ENCODE measurements around the gene SLCO1B3.

DNA sequence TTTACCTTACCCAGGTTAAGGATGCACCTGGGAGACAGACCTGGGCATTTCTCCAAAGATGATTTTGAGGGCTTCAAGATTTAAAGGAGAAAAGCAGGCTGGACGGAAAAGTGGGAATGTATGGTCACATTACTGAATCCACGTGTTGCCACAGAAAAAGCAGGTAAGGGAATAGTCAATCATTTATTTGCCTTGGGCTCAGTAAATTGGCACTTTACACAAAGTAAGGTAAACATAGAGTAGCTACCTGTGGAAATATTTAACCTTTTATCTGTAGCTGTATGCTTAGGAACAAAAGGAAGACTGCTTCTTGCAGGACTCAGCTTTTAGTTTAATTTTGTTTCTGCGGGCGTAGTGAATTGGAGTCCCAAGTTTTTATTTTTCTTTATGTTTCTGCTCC, 153.3 kb downstream of the SLCO1B3 start:
- TF ChIP-seq, protein P1, sequence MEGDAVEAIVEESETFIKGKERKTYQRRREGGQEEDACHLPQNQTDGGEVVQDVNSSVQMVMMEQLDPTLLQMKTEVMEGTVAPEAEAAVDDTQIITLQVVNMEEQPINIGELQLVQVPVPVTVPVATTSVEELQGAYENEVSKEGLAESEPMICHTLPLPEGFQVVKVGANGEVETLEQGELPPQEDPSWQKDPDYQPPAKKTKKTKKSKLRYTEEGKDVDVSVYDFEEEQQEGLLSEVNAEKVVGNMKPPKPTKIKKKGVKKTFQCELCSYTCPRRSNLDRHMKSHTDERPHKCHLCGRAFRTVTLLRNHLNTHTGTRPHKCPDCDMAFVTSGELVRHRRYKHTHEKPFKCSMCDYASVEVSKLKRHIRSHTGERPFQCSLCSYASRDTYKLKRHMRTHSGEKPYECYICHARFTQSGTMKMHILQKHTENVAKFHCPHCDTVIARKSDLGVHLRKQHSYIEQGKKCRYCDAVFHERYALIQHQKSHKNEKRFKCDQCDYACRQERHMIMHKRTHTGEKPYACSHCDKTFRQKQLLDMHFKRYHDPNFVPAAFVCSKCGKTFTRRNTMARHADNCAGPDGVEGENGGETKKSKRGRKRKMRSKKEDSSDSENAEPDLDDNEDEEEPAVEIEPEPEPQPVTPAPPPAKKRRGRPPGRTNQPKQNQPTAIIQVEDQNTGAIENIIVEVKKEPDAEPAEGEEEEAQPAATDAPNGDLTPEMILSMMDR (conservative IDR thresholded peaks at IDR 0.05; ENCODE audit: low read depth in 2 of 2): no peak
- TF ChIP-seq, protein P2, sequence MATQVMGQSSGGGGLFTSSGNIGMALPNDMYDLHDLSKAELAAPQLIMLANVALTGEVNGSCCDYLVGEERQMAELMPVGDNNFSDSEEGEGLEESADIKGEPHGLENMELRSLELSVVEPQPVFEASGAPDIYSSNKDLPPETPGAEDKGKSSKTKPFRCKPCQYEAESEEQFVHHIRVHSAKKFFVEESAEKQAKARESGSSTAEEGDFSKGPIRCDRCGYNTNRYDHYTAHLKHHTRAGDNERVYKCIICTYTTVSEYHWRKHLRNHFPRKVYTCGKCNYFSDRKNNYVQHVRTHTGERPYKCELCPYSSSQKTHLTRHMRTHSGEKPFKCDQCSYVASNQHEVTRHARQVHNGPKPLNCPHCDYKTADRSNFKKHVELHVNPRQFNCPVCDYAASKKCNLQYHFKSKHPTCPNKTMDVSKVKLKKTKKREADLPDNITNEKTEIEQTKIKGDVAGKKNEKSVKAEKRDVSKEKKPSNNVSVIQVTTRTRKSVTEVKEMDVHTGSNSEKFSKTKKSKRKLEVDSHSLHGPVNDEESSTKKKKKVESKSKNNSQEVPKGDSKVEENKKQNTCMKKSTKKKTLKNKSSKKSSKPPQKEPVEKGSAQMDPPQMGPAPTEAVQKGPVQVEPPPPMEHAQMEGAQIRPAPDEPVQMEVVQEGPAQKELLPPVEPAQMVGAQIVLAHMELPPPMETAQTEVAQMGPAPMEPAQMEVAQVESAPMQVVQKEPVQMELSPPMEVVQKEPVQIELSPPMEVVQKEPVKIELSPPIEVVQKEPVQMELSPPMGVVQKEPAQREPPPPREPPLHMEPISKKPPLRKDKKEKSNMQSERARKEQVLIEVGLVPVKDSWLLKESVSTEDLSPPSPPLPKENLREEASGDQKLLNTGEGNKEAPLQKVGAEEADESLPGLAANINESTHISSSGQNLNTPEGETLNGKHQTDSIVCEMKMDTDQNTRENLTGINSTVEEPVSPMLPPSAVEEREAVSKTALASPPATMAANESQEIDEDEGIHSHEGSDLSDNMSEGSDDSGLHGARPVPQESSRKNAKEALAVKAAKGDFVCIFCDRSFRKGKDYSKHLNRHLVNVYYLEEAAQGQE (IDR thresholded peaks at IDR 0.05; ENCODE audit: unreplicated experiment): no peak
- no peak for TF ChIP-seq ZNF114 (CRISPR knock-in tag; IDR thresholded peaks at IDR 0.05)
- TF ChIP-seq CREB1 (CRISPR knock-in tag; IDR thresholded peaks at IDR 0.05; ENCODE audit: low read depth): no peak
- no peak for TF ChIP-seq EZH2 (IDR thresholded peaks at IDR 0.05; ENCODE audit: low read depth, unreplicated experiment)
- TF ChIP-seq POLR2AphosphoS5 (IDR thresholded peaks at IDR 0.05; ENCODE audit: low read depth): no peak
- no peak for TF ChIP-seq JUNB (IDR thresholded peaks at IDR 0.05; ENCODE audit: unreplicated experiment)
- no peak for TF ChIP-seq STAT1 (IDR thresholded peaks at IDR 0.05; ENCODE audit: unreplicated experiment)
- no peak for TF ChIP-seq EZH2phosphoT487 (IDR thresholded peaks at IDR 0.05; ENCODE audit: unreplicated experiment)

Measured in GM23338 (cell line).